ENCODE results near the gene CORO2A. TPM values are rescaled to one million over a fixed set of nuclear protein-coding genes. Genes with fewer than 3 reads are reported as not detected.

The CORO2A gene
- total and polyA plus RNA-seq, 2 of the 8 experiments (the other 6 are each of a cell fraction or from before 2014, with no cell fraction given) = 13.7 to 27.9 TPM

GRCh38 chr9:98192503-98193335 lies at the start of gene CORO2A (continued):
- no peak for TF ChIP-seq BCL11A (IDR thresholded peaks at IDR 0.05; ENCODE audit: low read depth in 2 of 2, low read length in 2 of 2)
- TF ChIP-seq, protein P1, sequence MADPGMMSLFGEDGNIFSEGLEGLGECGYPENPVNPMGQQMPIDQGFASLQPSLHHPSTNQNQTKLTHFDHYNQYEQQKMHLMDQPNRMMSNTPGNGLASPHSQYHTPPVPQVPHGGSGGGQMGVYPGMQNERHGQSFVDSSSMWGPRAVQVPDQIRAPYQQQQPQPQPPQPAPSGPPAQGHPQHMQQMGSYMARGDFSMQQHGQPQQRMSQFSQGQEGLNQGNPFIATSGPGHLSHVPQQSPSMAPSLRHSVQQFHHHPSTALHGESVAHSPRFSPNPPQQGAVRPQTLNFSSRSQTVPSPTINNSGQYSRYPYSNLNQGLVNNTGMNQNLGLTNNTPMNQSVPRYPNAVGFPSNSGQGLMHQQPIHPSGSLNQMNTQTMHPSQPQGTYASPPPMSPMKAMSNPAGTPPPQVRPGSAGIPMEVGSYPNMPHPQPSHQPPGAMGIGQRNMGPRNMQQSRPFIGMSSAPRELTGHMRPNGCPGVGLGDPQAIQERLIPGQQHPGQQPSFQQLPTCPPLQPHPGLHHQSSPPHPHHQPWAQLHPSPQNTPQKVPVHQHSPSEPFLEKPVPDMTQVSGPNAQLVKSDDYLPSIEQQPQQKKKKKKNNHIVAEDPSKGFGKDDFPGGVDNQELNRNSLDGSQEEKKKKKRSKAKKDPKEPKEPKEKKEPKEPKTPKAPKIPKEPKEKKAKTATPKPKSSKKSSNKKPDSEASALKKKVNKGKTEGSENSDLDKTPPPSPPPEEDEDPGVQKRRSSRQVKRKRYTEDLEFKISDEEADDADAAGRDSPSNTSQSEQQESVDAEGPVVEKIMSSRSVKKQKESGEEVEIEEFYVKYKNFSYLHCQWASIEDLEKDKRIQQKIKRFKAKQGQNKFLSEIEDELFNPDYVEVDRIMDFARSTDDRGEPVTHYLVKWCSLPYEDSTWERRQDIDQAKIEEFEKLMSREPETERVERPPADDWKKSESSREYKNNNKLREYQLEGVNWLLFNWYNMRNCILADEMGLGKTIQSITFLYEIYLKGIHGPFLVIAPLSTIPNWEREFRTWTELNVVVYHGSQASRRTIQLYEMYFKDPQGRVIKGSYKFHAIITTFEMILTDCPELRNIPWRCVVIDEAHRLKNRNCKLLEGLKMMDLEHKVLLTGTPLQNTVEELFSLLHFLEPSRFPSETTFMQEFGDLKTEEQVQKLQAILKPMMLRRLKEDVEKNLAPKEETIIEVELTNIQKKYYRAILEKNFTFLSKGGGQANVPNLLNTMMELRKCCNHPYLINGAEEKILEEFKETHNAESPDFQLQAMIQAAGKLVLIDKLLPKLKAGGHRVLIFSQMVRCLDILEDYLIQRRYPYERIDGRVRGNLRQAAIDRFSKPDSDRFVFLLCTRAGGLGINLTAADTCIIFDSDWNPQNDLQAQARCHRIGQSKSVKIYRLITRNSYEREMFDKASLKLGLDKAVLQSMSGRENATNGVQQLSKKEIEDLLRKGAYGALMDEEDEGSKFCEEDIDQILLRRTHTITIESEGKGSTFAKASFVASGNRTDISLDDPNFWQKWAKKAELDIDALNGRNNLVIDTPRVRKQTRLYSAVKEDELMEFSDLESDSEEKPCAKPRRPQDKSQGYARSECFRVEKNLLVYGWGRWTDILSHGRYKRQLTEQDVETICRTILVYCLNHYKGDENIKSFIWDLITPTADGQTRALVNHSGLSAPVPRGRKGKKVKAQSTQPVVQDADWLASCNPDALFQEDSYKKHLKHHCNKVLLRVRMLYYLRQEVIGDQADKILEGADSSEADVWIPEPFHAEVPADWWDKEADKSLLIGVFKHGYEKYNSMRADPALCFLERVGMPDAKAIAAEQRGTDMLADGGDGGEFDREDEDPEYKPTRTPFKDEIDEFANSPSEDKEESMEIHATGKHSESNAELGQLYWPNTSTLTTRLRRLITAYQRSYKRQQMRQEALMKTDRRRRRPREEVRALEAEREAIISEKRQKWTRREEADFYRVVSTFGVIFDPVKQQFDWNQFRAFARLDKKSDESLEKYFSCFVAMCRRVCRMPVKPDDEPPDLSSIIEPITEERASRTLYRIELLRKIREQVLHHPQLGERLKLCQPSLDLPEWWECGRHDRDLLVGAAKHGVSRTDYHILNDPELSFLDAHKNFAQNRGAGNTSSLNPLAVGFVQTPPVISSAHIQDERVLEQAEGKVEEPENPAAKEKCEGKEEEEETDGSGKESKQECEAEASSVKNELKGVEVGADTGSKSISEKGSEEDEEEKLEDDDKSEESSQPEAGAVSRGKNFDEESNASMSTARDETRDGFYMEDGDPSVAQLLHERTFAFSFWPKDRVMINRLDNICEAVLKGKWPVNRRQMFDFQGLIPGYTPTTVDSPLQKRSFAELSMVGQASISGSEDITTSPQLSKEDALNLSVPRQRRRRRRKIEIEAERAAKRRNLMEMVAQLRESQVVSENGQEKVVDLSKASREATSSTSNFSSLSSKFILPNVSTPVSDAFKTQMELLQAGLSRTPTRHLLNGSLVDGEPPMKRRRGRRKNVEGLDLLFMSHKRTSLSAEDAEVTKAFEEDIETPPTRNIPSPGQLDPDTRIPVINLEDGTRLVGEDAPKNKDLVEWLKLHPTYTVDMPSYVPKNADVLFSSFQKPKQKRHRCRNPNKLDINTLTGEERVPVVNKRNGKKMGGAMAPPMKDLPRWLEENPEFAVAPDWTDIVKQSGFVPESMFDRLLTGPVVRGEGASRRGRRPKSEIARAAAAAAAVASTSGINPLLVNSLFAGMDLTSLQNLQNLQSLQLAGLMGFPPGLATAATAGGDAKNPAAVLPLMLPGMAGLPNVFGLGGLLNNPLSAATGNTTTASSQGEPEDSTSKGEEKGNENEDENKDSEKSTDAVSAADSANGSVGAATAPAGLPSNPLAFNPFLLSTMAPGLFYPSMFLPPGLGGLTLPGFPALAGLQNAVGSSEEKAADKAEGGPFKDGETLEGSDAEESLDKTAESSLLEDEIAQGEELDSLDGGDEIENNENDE (IDR thresholded peaks at IDR 0.05; ENCODE audit: insufficient replicate concordance, low read length) = no peak
- TF ChIP-seq, protein P2, sequence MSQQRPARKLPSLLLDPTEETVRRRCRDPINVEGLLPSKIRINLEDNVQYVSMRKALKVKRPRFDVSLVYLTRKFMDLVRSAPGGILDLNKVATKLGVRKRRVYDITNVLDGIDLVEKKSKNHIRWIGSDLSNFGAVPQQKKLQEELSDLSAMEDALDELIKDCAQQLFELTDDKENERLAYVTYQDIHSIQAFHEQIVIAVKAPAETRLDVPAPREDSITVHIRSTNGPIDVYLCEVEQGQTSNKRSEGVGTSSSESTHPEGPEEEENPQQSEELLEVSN (IDR thresholded peaks at IDR 0.05) = 0 out of 2 replicates have a peak, but pooled peaks have one; percentile 28
- TF ChIP-seq CBX8 (IDR thresholded peaks at IDR 0.05; ENCODE audit: borderline replicate concordance, low read depth, low read length) = no peak
- TF ChIP-seq, protein P3, sequence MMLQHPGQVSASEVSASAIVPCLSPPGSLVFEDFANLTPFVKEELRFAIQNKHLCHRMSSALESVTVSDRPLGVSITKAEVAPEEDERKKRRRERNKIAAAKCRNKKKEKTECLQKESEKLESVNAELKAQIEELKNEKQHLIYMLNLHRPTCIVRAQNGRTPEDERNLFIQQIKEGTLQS (IDR thresholded peaks at IDR 0.05; ENCODE audit: insufficient read depth, low read depth, low read length) = no peak
- TF ChIP-seq GABPA (IDR thresholded peaks at IDR 0.05; ENCODE audit: borderline replicate concordance, insufficient read depth, low read length) = no peak; the same call in 1 of the 2 replicates
